Stimulated activated CD8-positive, alpha-beta memory T cell treated with anti-CD3 and anti-CD28 coated beads, Interleukin-12 subunit alpha, Interleukin-12 subunit beta, amount 100 ng/mL, for 1 hour (primary cell): ENCODE data around the gene PCDH9.
"Not testable (repeated sequence)": the region's sequence is repeated elsewhere in the genome, so short reads cannot be mapped to it uniquely, and the experiment has no call there.

Source experiments
- DNase-seq: peaks from one replicate; pipeline ENCODE4 v3.0.0-alpha.2; 2020; ENCODE audit warnings: low read depth

Gene PCDH9

DNA sequence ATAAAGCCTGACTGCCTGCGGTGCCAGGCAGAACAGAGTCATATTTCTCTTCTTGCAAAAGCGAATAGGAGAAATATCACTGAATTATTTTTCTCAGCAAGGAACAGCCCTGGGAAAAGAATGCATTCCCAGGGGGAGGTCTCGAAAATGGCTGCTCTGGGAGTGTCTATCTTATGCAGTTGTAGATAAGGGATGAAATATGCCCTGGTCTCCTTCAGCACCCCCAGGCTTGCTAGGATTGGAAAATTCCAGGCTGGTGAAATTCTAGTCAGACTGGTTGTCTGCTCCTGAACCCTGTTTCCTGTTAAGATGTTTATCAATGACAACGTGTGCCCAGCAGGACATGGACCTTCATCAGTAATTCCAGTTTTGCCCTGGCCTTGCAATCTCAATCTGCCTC, 469.5 kb downstream of the PCDH9 start:
- not testable (repeated sequence) for DNase-seq

DNA sequence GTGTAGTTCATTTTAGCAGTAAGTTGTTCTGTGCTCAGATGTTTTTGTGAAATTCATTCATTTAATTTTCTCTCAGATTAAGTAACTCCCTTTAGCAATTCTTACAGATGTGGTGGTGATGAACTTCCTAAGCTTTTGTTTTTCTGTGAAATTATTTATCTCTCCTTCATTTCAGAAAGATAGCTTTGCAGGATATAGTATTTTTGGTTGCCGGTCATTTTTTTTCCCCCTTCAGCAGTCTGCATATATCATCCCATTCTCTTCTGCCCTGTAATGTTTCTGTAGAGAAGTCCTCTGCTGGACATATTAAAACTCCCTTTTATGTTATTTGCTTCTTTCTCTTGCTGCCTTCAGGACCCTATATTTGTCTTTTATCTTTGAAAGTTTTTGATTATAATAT, 470.2 kb downstream of the PCDH9 start:
- DNase-seq: no peak

DNA sequence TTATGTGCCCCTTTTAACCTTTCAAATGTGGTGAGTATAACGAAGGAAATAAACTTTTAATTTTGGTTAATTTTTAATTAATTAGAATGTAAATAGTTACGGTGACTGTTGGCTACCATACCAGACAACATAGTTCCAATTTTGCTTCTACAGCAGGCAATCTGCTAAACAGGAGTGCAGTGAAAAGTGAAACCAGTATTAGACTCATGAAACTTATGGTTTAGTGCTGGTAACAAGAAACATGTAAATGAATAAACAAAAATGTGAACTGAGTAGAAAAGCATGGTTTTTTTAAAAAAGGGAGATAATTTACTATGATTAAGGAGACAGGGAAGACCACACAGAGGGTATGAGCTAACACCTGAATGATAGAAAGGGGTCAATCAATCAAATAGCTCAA, 478.4 kb downstream of the PCDH9 start:
- DNase-seq: no peak

DNA sequence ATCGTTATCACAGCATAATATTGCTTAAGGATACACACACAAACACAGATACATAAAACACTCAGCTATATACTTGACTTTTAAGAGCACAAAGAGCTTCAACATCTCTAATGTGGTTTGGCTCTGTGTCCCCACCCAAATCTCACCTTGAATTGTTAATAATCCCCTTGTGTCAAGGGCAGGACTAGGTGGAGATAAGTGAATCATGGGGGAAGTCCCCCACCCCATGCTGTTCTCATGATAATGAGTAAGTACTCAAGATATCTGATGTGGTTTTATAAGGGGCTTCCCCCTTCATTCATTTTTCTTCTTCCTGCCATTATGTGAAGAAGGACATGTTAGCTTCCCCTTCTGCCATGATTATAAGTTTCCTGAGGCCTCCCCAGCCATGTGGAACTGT, 481.4 kb downstream of the PCDH9 start:
- DNase-seq: no peak

DNA sequence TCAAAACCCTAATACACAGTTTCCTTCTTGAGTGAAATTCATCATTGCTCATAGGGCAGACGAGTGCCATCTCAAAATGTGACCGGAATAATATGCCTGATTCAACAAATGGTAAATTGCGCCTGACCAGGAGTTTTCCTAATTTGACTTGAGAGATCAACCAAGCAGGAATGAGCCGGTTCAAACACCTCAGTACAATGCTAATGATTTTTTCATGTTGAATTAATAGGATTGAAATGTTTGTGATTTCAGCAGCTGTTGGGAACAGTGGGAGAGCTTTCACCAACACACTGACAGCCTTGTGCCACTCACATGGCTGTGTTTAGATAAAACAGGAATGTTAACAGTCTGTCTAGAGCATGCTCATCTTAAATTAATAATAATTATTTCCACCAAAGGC, 484.8 kb downstream of the PCDH9 start:
- DNase-seq: no peak

DNA sequence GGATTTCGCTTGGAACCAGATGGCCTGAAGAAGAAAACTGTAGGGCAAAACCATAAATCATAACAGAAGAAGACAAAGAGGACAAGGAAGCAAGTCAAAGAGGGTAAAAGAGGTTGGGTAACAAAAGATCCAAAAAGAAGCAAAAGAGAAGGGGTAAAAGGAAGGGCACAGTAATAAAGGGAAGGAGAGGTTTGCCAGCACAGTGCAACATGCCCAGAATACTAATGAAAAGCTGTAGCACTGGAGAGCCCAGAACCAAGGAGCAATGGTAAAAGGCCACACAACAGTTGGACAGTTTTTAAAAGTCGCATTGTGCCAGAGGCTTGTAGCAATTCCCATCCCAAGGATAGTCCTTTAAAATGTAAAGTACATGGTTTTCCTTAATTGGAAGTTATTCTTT, 506.6 kb downstream of the PCDH9 start:
- no peak for DNase-seq

DNA sequence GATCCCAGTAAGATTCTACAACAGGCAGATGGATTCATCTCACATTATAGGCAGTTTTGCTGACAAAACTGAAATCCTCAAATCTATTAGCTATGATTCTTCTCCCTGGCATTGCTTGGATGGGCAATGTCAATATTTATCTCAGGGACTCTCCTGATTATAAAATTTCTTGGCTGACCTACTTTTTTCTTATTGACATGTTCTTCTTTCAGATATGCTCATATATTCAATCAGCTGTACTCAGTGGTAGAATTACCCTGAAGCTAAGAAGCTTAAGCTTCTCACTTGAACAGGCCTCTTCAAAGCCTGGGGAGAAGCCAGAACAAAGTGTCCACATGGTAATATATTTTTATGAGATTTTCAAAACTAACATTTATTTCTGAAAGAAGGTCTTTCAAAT, 513.6 kb downstream of the PCDH9 start:
- DNase-seq: no peak

DNA sequence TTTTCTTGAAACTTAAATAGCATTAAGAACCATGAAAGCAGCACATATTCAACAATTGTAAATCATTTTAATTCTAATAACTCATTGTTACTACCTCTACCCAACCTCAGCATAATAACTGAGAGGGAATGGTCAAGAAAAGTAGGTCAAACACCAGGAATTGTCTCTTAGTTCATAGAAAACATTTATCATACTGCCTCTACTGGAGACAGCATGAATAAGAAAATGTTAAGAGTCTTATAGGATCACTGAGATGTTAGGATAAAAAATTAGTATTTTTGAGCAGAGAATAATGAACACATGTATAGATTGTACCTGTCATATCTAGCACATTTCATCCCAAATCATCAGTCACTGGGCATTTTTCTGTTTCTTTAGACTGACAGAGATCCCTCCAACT, 515.3 kb downstream of the PCDH9 start:
- DNase-seq: no peak

DNA sequence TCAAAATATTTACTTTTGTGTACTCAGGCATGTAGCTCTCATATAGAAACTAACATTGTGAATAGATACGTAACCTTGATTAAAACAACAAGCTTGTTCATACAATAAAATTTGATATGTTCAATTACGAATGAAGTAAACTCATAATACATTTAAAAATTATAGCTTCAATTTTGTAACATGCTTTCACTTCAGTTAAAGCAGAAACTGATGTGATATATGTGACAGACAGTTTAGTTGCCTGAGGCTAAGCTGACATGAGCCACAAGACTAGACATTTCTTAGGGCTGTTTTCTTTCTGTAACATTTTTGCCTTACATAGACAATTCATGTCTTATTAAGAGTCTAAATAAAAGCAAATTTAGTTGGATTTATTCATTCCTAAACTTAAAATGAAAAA, 526.0 kb downstream of the PCDH9 start:
- no peak for DNase-seq

DNA sequence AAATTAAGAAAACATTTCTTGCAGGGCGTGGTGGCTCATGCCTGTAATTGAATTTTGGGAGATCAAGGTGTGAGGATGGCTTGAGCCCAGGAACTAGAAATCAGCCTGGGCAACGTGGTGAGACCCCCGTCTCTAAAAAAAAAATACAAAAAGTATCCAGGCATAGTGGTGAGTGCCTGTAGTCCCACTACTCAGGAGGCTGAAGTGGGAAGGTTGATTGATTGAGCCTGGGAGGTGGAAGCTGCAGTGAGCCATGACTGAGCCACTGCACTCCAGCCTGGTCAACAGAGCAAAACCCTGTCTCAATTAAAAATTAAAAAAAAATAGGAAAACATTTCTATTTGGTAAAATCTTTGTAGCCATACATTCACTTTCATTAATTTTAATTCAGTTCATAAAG, 526.5 kb downstream of the PCDH9 start:
- DNase-seq: no peak

DNA sequence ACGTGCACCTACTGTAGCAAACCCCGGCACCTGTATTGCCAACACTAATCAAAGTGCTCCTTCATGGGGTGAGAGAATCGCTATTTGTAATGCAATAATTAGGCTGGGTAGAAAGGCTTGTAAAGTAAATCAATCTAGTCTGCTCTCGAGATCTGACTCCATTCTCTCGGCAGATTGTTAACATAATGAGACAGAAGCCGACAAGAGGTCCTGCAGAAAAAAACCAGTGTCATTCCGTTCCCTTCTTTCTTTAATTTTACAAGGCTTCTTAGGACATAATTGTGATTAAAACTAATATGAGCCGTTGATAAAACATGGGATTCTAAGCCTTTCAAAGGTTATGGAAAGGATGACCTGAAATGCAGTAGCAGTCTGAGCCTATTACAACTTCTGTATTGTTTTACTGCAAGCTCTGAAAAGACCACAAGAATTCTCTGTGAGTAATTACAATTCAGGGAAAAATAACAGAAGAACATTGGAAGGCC, 530.0 kb downstream of the PCDH9 start:
- no peak for DNase-seq

DNA sequence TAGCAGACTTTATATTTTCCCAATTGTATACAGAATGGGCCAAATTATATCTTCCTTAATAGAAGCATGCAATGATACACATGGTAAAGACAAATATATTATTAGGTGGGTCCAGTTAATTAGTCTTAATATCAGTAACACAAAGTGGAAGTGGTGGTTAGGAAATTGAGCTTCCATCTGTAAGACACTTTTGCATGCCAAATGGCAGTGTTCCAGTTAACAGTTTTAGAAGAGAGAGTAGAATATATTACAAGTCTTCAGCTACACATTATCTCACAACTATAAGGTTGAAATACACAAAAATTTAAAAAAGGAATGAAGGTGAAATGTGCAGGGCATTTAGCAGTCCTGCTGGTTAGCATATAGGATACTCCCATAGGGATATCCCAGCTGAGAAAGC, 536.5 kb downstream of the PCDH9 start:
- no peak for DNase-seq

DNA sequence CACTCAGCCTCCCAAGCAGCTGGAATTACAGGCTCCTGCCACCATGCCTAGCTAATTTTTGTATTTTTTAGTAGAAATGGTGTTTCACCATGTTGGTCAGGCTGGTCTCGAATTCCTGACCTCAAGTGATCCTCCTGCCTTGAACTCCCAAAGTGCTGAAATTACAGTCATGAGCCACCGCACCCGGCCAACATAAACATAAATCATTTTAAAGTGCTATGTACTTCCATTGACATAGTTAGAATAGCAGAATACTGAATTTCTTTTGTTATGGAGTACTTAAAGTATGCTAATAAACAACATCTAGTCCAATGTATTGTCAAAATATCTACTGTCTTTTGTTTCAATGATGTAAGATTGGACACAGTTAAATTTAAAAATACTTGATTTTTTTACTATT, 539.0 kb downstream of the PCDH9 start:
- DNase-seq: no peak

DNA sequence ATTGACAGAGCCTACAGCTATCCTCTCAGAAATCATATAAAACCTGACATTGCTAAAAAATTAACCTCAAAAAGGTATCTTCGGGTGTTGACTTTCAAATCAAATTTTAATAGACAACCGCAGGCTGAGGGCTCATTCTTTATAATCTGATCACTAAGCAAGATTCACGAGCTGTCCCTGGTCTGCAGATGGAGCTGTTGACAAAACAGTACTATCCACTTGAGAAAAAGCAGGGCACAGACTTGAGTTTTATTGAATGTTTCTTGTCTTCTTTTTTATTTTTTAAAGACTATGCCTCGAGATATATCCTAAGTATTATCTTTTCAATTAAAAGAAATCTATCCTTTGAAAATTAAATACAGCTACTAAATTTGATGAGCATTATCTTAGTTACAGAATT, 540.5 kb downstream of the PCDH9 start:
- no peak for DNase-seq

DNA sequence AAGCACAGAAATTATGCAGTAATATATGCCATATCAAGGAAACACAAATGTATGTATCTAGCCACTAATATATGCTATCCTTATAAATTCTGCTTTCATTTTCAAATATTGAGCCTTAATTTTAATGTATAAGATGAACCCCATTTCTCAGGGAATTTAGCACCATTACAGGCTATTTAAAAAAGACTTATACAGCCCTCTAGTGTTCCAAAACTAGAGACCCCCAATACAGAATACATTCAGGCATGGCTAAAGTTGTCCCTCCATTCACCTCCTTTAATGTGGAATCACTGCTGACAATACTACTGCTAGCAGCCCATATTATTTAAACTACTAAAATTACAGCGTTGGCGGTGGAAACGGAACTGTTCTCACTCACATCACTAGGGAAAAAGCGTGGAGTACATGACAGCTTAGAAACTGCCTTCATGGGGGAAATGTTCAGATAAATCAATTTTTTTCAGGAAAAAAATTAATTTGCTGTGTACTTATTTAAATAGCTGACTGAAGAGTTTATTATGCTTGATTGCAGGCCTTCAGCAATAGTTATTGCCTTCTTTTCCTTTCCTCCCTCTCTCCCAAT, 541.0 kb downstream of the PCDH9 start:
- no peak for DNase-seq

DNA sequence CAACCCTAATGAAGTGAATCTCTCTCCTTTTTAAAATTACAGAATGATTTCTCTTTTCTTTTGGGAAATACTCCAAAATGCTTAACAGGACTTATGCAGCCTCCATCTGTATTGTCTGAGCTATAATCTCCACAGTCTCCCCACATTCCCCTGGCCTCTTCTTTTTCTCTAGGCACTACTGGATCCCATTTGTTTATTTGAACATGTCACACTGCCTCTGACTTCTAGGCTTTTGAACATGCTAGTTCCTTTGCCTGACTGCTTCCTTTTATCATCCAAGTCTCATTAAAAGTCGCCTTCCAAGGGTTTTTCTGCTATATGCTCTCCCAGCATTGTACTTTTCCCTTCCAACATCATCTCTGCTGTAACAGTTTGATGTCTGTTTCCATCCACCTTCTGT, 548.7 kb downstream of the PCDH9 start:
- no peak for DNase-seq

DNA sequence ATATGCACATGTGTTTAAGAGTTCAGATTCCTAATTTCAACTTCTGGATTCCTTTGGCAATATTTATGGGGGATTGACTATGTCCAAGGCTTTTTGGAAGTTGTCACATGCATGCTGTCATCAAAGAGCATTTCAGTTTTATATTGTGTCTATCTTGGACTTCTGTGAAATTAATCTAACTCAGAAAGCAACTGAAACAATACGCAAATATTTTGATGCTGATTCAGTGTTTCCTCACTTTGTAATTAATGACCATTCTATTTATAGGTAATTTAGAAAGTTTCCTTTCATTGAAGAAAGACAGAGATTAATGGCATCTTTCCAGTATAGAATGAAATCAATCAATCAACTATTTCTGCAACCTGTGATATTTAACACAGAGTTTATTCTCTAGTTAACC, 550.1 kb downstream of the PCDH9 start:
- DNase-seq: no peak

DNA sequence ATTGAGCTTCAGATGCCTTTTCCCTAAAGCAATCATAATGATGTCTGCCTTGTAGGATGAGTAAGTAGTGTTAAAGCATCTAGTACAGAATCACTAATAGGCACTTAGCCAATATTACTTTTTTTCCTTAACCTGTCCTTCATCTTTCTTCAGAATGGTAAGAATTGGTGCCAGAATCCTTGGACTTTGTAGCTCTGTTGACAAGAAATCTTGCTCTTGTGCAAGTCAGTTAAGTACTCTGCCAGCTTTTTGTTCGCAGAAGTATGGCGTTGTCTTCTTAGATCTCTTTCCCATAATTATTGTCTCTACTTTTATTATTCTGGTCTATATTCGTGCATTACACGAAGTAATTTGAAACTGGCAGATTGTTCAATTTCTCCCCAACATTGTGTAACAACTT, 554.5 kb downstream of the PCDH9 start:
- no peak for DNase-seq

DNA sequence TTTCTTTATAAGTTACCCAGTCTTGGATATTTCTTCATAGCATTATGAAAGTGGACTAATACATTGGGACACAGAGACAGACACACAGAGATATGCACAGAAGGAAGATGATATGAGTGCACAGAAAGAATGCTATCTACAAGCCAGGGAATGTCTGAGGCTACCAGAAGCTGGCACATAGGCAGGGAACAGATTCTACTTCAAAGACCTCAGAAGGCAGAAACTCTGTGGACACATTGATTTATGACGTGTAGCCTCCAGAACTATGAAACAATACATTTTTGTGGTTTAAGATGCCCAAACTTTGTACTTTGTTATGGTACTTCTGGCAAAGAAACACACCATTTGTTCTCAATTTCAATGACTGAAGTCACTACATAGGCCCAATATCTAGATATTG, 556.7 kb downstream of the PCDH9 start:
- DNase-seq: no peak

DNA sequence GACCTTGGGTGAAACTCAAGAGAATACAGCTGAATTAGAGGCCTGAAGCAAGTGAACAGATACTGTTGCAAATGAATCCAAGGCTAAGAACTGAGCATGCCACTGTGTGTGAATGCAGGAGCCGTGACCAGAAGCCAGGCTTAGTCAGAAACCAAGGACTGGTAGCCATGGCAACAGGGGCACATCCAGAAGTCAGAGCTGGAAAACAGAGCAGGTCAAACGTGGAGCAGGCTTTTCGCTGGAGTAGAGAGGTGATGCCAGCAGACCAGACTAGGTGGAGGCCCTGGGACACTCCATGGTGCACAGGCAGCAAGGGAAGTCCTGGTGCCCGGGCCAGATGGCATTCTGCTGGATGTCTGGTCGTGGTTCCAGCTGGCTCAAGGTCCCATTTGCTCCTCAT, 564.1 kb downstream of the PCDH9 start:
- DNase-seq: no peak

DNA sequence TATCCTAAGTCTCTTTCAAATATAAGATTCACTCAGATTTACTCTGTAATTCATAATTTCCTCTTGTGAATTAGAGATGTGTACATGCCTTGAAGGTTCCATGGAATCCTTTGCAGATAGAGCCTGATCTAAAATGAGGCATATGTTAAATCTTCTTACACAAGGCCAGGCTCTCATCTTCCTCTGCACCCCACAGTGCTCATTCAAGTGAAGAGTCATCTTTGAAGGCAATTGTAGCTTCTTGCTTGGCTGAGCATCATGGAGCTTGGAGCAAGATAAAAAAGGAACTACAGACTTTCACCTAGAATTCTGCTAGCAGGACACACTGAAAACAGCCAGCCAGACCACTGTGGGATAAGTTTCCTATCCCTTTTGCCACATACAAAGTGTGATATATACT, 566.4 kb downstream of the PCDH9 start:
- no peak for DNase-seq

DNA sequence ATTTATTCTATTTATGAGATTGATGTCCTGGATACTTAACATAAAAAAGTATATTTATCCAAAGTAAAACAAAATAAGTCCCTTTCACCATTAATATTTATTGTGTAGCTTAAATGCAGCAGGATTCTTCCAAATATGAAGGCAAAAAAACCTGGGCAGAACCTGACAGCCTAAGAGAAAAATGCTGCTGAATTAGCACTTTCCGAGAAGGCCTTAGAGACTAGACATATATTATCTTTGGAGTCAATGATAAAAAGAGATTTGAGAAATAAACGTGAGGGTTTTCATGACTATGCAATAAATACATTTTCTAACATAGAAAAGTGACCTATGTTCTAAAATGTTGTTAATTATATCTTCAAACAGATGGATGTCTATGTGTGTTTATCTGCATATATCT, 566.9 kb downstream of the PCDH9 start:
- no peak for DNase-seq

DNA sequence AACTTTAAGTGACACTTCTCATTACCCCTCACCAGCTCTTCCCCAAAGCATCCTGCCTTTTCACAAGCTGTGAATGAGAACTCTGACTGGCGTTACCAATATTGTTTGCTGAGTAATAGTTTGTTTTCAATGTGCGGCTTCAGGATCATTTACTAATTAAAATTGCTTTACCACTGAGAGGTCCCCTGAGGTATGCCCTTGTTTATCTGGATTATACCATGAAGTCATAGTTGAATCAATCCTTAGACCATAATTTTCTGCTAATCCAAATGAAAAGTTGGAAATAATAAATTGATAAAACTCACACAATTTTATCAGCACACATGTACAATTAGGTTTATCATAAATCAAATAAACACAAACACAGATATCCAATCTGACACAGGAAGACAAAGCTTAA, 568.8 kb downstream of the PCDH9 start:
- DNase-seq: no peak

DNA sequence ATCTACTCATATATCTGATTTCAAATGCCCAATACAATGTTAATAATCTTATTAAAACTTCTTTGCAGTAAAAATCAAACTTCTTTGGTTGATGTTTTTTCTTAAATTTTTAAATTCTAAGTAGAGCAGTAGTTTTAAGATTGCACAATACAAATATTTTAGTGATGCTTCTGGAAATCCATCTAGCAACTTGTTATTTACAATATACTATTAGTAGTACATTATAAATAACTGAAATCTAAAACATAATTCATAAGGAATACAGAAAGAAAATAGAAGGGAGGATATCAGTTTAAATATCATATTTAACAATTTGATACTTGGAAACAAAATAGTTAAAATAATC, 569.7 kb downstream of the PCDH9 start:
- no peak for DNase-seq
